H9 (cell line): ENCODE results near the gene RGS6. TPM values are rescaled to one million over a fixed set of nuclear protein-coding genes. Genes with fewer than 3 reads are reported as not detected.

Experiments
- DNase-seq: peaks from one replicate; pipeline ENCODE4 v3.0.0-alpha.2; 2017
- H2AFZ ChIP-seq: one replicate; pipeline ENCODE4 v1.6.1; 2013; ENCODE audit warnings: mild to moderate bottlenecking, low read length, control low read depth, moderate library complexity
- H2AK5ac ChIP-seq: 2 replicates; pipeline ENCODE4 v1.6.1; 2013; ENCODE audit warnings: low read length, control low read depth, mixed read lengths; ENCODE audit not compliant: insufficient read length
- H2BK120ac ChIP-seq: one replicate; pipeline ENCODE4 v1.6.1; 2013; ENCODE audit warnings: low read depth, mild to moderate bottlenecking, low read length, control low read depth, inconsistent platforms; ENCODE audit not compliant: poor library complexity, severe bottlenecking
- H2BK12ac ChIP-seq: 2 replicates; pipeline ENCODE4 v1.6.1; 2013; ENCODE audit warnings: low read length, control low read depth, mixed read lengths, low read depth; ENCODE audit not compliant: insufficient read length
- H2BK15ac ChIP-seq: 2 replicates; pipeline ENCODE4 v1.6.1; 2013; ENCODE audit warnings: low read depth, low read length, control low read depth
- H2BK20ac ChIP-seq: one replicate; pipeline ENCODE4 v1.6.1; 2013; ENCODE audit warnings: low read depth, mild to moderate bottlenecking, low read length, control low read depth, inconsistent platforms; ENCODE audit not compliant: poor library complexity, severe bottlenecking
- H2BK5ac ChIP-seq: 2 replicates; pipeline ENCODE4 v1.6.1; 2013; ENCODE audit warnings: low read length, control low read depth, mixed read lengths; ENCODE audit not compliant: insufficient read length
- H3K14ac ChIP-seq: 2 replicates; pipeline ENCODE4 v1.6.1; 2013; ENCODE audit warnings: low read length, control low read depth; ENCODE audit not compliant: insufficient read depth
- H3K18ac ChIP-seq: 2 replicates; pipeline ENCODE4 v1.6.1; 2013; ENCODE audit warnings: low read depth, mild to moderate bottlenecking, mixed read lengths, low read length, control low read depth; ENCODE audit not compliant: insufficient read length
- H3K23ac ChIP-seq: 2 replicates; pipeline ENCODE4 v1.6.1; 2013; ENCODE audit warnings: low read length, control low read depth, mixed read lengths, low read depth; ENCODE audit not compliant: insufficient read length
- H3K23me2 ChIP-seq: 2 replicates; pipeline ENCODE4 v1.6.1; 2013; ENCODE audit warnings: low read depth, mild to moderate bottlenecking, mixed read lengths, low read length, control low read depth; ENCODE audit not compliant: insufficient read length, poor library complexity, severe bottlenecking
- H3K27ac ChIP-seq: 2 replicates; pipeline ENCODE4 v1.5.1; 2013; ENCODE audit warnings: low read length, control low read depth, mixed read lengths, low read depth; ENCODE audit not compliant: insufficient read length
- H3K27me3 ChIP-seq: 2 replicates; pipeline ENCODE4 v1.6.1; 2013; ENCODE audit warnings: low read length, control low read depth, inconsistent platforms; ENCODE audit not compliant: insufficient read depth
- H3K4ac ChIP-seq: 2 replicates; pipeline ENCODE4 v1.6.1; 2013; ENCODE audit warnings: low read depth, mild to moderate bottlenecking, control low read depth, inconsistent platforms, low read length, moderate library complexity
- H3K4me1 ChIP-seq: 2 replicates; pipeline ENCODE4 v1.6.1; 2013; ENCODE audit warnings: low read length, control low read depth, inconsistent platforms; ENCODE audit not compliant: insufficient read depth
- H3K4me2 ChIP-seq: 2 replicates; pipeline ENCODE4 v1.6.1; 2013; ENCODE audit warnings: low read length, control low read depth, mixed read lengths; ENCODE audit not compliant: insufficient read length, insufficient read depth
- H3K56ac ChIP-seq: 2 replicates; pipeline ENCODE4 v1.6.1; 2013; ENCODE audit warnings: low read depth, mild to moderate bottlenecking, mixed read lengths, low read length, control low read depth; ENCODE audit not compliant: insufficient read length
- H3K79me1 ChIP-seq: 2 replicates; pipeline ENCODE4 v1.6.1; 2013; ENCODE audit warnings: low read depth, mild to moderate bottlenecking, moderate library complexity, low read length, control low read depth, inconsistent platforms; ENCODE audit not compliant: insufficient read depth, poor library complexity, severe bottlenecking
- H3K79me2 ChIP-seq: 2 replicates; pipeline ENCODE4 v1.6.1; 2013; ENCODE audit warnings: low read length, control low read depth, inconsistent platforms; ENCODE audit not compliant: insufficient read depth
- H3K9ac ChIP-seq: 2 replicates; pipeline ENCODE4 v1.6.1; 2013; ENCODE audit warnings: low read length, control low read depth, mixed read lengths; ENCODE audit not compliant: insufficient read length; ENCODE audit errors: extremely low read depth
- H3K9me3 ChIP-seq: one replicate; pipeline ENCODE4 v1.6.1; 2013; ENCODE audit warnings: low read depth, low read length, inconsistent platforms; ENCODE audit not compliant: control insufficient read depth
- H3T11ph ChIP-seq: one replicate; pipeline ENCODE4 v1.6.1; 2013; ENCODE audit warnings: mild to moderate bottlenecking, low read length, control low read depth, inconsistent platforms
- H4K20me1 ChIP-seq: one replicate; pipeline ENCODE4 v1.6.1; 2013; ENCODE audit not compliant: control insufficient read depth, insufficient read length, insufficient read depth
- H4K5ac ChIP-seq: 2 replicates; pipeline ENCODE4 v1.6.1; 2013; ENCODE audit warnings: low read depth, mild to moderate bottlenecking, mixed read lengths, low read length, control low read depth; ENCODE audit not compliant: insufficient read length
- H4K8ac ChIP-seq: replicated peaks from 2 replicates; pipeline ENCODE4 v1.6.1; 2013; ENCODE audit warnings: low read length, control low read depth, mixed read lengths, low read depth; ENCODE audit not compliant: insufficient read length
- H4K91ac ChIP-seq: 2 replicates; pipeline ENCODE4 v1.6.1; 2013; ENCODE audit warnings: low read depth, mild to moderate bottlenecking, moderate library complexity, mixed read lengths, low read length, control low read depth; ENCODE audit not compliant: insufficient read length
- H3K27ac Mint-ChIP-seq, 3 experiments: 2 replicates in 2 of 3; 3 replicates in 1 of 3; pipeline ENCODE4 v1.8.0; 2020 to 2021; ENCODE audit warnings: mixed read lengths in 3 of 3, mild to moderate bottlenecking in 1 of 3, moderate library complexity in 1 of 3
- H3K27me3 Mint-ChIP-seq: 2 replicates; pipeline ENCODE4 v1.8.0; 2021; ENCODE audit warnings: low read depth, mild to moderate bottlenecking, moderate library complexity, mixed read lengths
- H3K36me3 Mint-ChIP-seq, 3 experiments: 2 replicates in 2 of 3; 3 replicates in 1 of 3; pipeline ENCODE4 v1.8.0; 2020 to 2021; ENCODE audit warnings: low read depth in 3 of 3, mixed read lengths in 3 of 3; ENCODE audit not compliant: insufficient read depth in 1 of 3
- H3K4me1 Mint-ChIP-seq, 2 experiments: 2 replicates each; pipeline ENCODE4 v1.8.0; 2020; ENCODE audit warnings: mixed read lengths in 2 of 2
- H3K4me3 Mint-ChIP-seq, 2 experiments: 2 replicates in 1 of 2; 3 replicates in 1 of 2; pipeline ENCODE4 v1.8.0; 2020 to 2021; ENCODE audit warnings: mild to moderate bottlenecking in 2 of 2, mixed read lengths in 2 of 2, moderate library complexity in 1 of 2
- H3K9me3 Mint-ChIP-seq, 2 experiments: 2 replicates in 1 of 2; 3 replicates in 1 of 2; pipeline ENCODE4 v1.8.0; 2020; ENCODE audit warnings: mild to moderate bottlenecking in 2 of 2, mixed read lengths in 2 of 2, moderate library complexity in 1 of 2
- WGBS: extraction: QIAGEN DNeasy Blood & Tissue Kit; methylation state at CpG from one replicate; pipeline ENCODE4 v1.1.7; 2013; ENCODE audit warnings: missing lambda C conversion rate, low lambda C conversion rate, mixed read lengths; ENCODE audit not compliant: insufficient read length; ENCODE audit errors: extremely low coverage; 5-methylcytosine and 5-hydroxymethylcytosine counted together
- total RNA-seq: library from RNA; stranded (reverse); gene quantifications from 2 replicates; pipeline ENCODE4 v1.2.1, GENCODE V29; 2021
- TF ChIP-seq, protein P1 (sequence below): fragments of 200-600 bp; sonication (generic); conservative IDR thresholded peaks from 3 replicates; pipeline ENCODE4 v1.8.0; 2021; ENCODE audit warnings: antibody characterized with exemption, mild to moderate bottlenecking

RGS6 gene
- total RNA-seq, 1 experiment from 2014 or later = 3.0 TPM

GRCh38 chr14:72236629-72237028 lies 304.4 kb downstream of the RGS6 start:
- Histone ChIP-seq H2BK20ac (no peak overlapping the region), H3K27me3 (no peaks in the 10 kb centered on the region), H3K23me2 (no peaks in the 10 kb centered on the region), H4K91ac (no peak overlapping the region), H4K20me1 (no peaks in the 10 kb centered on the region), H2BK5ac (no peak overlapping the region), H3T11ph (no peak overlapping the region), H2AFZ (no peak overlapping the region), H2BK12ac (no peak overlapping the region), H3K56ac (no peak overlapping the region), H3K4me1 (no peaks in the 10 kb centered on the region), H2BK15ac (no peak overlapping the region), H3K23ac (no peak overlapping the region), H2BK120ac (no peak overlapping the region), H3K27ac (no peak overlapping the region), H2AK5ac (no peak overlapping the region), H3K79me1 (no peaks in the 10 kb centered on the region), H3K18ac (no peak overlapping the region), H3K79me2 (no peaks in the 10 kb centered on the region), H3K9ac (no peak overlapping the region), H3K14ac (no peak overlapping the region), H3K9me3 (no peaks in the 10 kb centered on the region), H3K4me2 (no peak overlapping the region), H4K8ac (no peak overlapping the region), H3K4ac (no peak overlapping the region), H4K5ac (no peak overlapping the region)
- no peaks in the 10 kb centered on the region; a peak in 1 of 7 replicates for H3K36me3 Mint-ChIP-seq
- no CpG with 5 or more reads among the region's 22 CpGs for WGBS
- no peaks in the 10 kb centered on the region; a peak in 1 of 4 replicates for H3K4me1 Mint-ChIP-seq
- DNase-seq = no peak
- peaks cover 3 to 6% of the 10 kb centered on the region in 2 experiments; a peak in 4 of 5 replicates for H3K9me3 Mint-ChIP-seq
- no peak overlapping the region for H3K27ac Mint-ChIP-seq
- TF ChIP-seq, protein P1, sequence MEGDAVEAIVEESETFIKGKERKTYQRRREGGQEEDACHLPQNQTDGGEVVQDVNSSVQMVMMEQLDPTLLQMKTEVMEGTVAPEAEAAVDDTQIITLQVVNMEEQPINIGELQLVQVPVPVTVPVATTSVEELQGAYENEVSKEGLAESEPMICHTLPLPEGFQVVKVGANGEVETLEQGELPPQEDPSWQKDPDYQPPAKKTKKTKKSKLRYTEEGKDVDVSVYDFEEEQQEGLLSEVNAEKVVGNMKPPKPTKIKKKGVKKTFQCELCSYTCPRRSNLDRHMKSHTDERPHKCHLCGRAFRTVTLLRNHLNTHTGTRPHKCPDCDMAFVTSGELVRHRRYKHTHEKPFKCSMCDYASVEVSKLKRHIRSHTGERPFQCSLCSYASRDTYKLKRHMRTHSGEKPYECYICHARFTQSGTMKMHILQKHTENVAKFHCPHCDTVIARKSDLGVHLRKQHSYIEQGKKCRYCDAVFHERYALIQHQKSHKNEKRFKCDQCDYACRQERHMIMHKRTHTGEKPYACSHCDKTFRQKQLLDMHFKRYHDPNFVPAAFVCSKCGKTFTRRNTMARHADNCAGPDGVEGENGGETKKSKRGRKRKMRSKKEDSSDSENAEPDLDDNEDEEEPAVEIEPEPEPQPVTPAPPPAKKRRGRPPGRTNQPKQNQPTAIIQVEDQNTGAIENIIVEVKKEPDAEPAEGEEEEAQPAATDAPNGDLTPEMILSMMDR = no peak
- H3K27me3 Mint-ChIP-seq = no peaks in the 10 kb centered on the region
- H3K4me3 Mint-ChIP-seq = no peak overlapping the region
